HCT116 (cell line): ENCODE data around the gene ADM2. TPM values are rescaled to one million over a fixed set of nuclear protein-coding genes. Genes with fewer than 3 reads are reported as not detected.

Experiments
- ATAC-seq: fragments of 200-7000 bp; cut with Tn5 transposase; 2 replicates; pipeline ENCODE4 v1.9.1; 2020; ENCODE audit warnings: mild to moderate bottlenecking, moderate library complexity
- BruUV-seq: library from RNA; stranded (reverse); fragments of 400-500 nt; replicated peaks from 2 replicates; lab custom pipeline; 2021; lab: Mats Ljungman, UMichigan
- CTCF ChIA-PET: fragments of 300-600 bp; sonication (Branson Sonifier 250); formaldehyde crosslinking; loops from one replicate; lab custom pipeline; 2021; ENCODE audit warnings: antibody characterized with exemption; lab: Charles Lee
- POLR2A ChIA-PET: fragments of 300-600, 350-600 bp; sonication (Branson Sonifier 250); formaldehyde crosslinking; loops from one replicate; lab custom pipeline; 2021; ENCODE audit warnings: antibody characterized with exemption; lab: Charles Lee
- RAD21 ChIA-PET, 2 experiments: fragments of 300-600 bp; sonication (Branson Sonifier 250); formaldehyde crosslinking; loops; one replicate each; lab custom pipeline; 2023; ENCODE audit warnings: low total read pairs in 2 of 2; ENCODE audit not compliant: uncharacterized antibody in 2 of 2, unreplicated experiment in 2 of 2, low non-redundant PET in 1 of 2; lab: Charles Lee
- DNase-seq: peaks from one replicate; pipeline ENCODE4 v3.0.0-alpha.2; 2010; ENCODE audit warnings: low read depth, low spot score
- H2AFZ ChIP-seq: fragments of 200-600 bp; shearing (Covaris generic), sonication (generic); 2 replicates; pipeline ENCODE4 v1.6.1; 2017; ENCODE audit warnings: low read depth, mixed run types, mixed read lengths, antibody characterized with exemption, low read length; ENCODE audit not compliant: poor library complexity, severe bottlenecking
- H3K27ac ChIP-seq: 2 replicates; pipeline ENCODE4 v1.5.1; 2012; ENCODE audit warnings: low read depth, low read length
- H3K27me3 ChIP-seq: fragments of 200-600 bp; sonication (generic); 2 replicates; pipeline ENCODE4 v1.6.1; 2016; ENCODE audit warnings: mixed run types, low read length, mixed read lengths; ENCODE audit not compliant: insufficient read depth
- H3K36me3 ChIP-seq, 2 experiments: fragments of 200-500 bp in 1 of 2; fragments of 200-600 bp in 1 of 2; sonication (Bioruptor generic) in 1 of 2; sonication (generic) in 1 of 2; 2 replicates each; pipeline versions ENCODE4 v1.5.1 to v1.6.1; 2014 to 2016; ENCODE audit warnings: low read length in 2 of 2, inconsistent platforms in 1 of 2, mixed read lengths in 1 of 2, mixed run types in 1 of 2; ENCODE audit not compliant: insufficient read depth in 2 of 2, control insufficient read depth in 1 of 2
- H3K4me1 ChIP-seq, 2 experiments: fragments of 200-600 bp in 1 of 2; sonication (generic) in 1 of 2; 2 replicates each; pipeline versions ENCODE4 v1.5.1 to v1.6.1; 2012 to 2017; ENCODE audit warnings: low read length in 2 of 2, inconsistent platforms in 1 of 2, mild to moderate bottlenecking in 1 of 2, mixed read lengths in 1 of 2, mixed run types in 1 of 2, moderate library complexity in 1 of 2; ENCODE audit not compliant: insufficient read depth in 2 of 2, control insufficient read depth in 1 of 2
- H3K4me2 ChIP-seq: fragments of 200-600 bp; sonication (generic); 2 replicates; pipeline ENCODE4 v1.6.1; 2017; ENCODE audit warnings: mixed run types, low read length, mixed read lengths
- H3K4me3 ChIP-seq, 2 experiments: fragments of 200-600 bp in 1 of 2; sonication (generic) in 1 of 2; replicated peaks in 1 of 2; 2 replicates each; pipeline ENCODE4 v1.5.1; 2011 to 2016; ENCODE audit warnings: low read length in 2 of 2, control low read depth in 1 of 2, low read depth in 1 of 2, mild to moderate bottlenecking in 1 of 2, mixed read lengths in 1 of 2, mixed run types in 1 of 2
- H3K79me2 ChIP-seq: fragments of 200-600 bp; sonication (generic); 2 replicates; pipeline ENCODE4 v1.6.1; 2017; ENCODE audit warnings: mild to moderate bottlenecking, mixed run types, low read length, moderate library complexity, mixed read lengths; ENCODE audit not compliant: insufficient read depth
- H3K9ac ChIP-seq: fragments of 200-600 bp; sonication (generic); 2 replicates; pipeline ENCODE4 v1.6.1; 2016; ENCODE audit warnings: low read length, mixed read lengths
- H3K9me2 ChIP-seq: fragments of 200-600 bp; sonication (generic), shearing (Covaris generic); 2 replicates; pipeline ENCODE4 v1.6.1; 2017; ENCODE audit warnings: mixed run types, mild to moderate bottlenecking, moderate library complexity; ENCODE audit not compliant: insufficient read depth
- H3K9me3 ChIP-seq, 2 experiments: fragments of 200-500 bp in 1 of 2; fragments of 200-600 bp in 1 of 2; sonication (Bioruptor generic) in 1 of 2; sonication (generic) in 1 of 2; 2 replicates each; pipeline ENCODE4 v1.6.1; 2014 to 2017; ENCODE audit warnings: low read length in 2 of 2, mixed read lengths in 2 of 2, inconsistent platforms in 1 of 2, low read depth in 1 of 2, mild to moderate bottlenecking in 1 of 2, mixed run types in 1 of 2, moderate library complexity in 1 of 2; ENCODE audit not compliant: control insufficient read depth in 1 of 2, insufficient read depth in 1 of 2
- H4K20me1 ChIP-seq: fragments of 200-600 bp; sonication (generic), shearing (Covaris generic); 2 replicates; pipeline ENCODE4 v1.6.1; 2017; ENCODE audit warnings: mixed run types, mild to moderate bottlenecking, moderate library complexity; ENCODE audit not compliant: insufficient read depth
- CEBPB ChIP-seq: IDR thresholded peaks from 2 replicates; pipeline ENCODE4 v1.6.1; 2012; ENCODE audit warnings: low read depth
- FOSL1 ChIP-seq: IDR thresholded peaks from 2 replicates; pipeline ENCODE4 v1.6.1; 2012; ENCODE audit warnings: low read depth
- JUND ChIP-seq: IDR thresholded peaks from 2 replicates; pipeline ENCODE4 v1.6.1; 2012
- POLR2A ChIP-seq: IDR thresholded peaks from 2 replicates; pipeline ENCODE4 v1.7.0; 2011; ENCODE audit warnings: borderline replicate concordance; ENCODE audit not compliant: insufficient read depth, insufficient read length; ENCODE audit errors: extremely low read depth
- POLR2AphosphoS5 ChIP-seq: IDR thresholded peaks from 2 replicates; pipeline ENCODE4 v1.6.1; 2011; ENCODE audit warnings: mild to moderate bottlenecking, low read depth, low read length, moderate library complexity
- REST ChIP-seq: IDR thresholded peaks from 2 replicates; pipeline ENCODE4 v1.6.1; 2012; ENCODE audit warnings: low read depth
- SRF ChIP-seq: IDR thresholded peaks from 2 replicates; pipeline ENCODE4 v1.6.1; 2012; ENCODE audit warnings: low read depth
- TCF7L2 ChIP-seq: IDR thresholded peaks from 2 replicates; pipeline ENCODE4 v1.7.0; 2011; ENCODE audit warnings: borderline replicate concordance, inconsistent platforms; ENCODE audit not compliant: insufficient read depth, insufficient read length; ENCODE audit errors: extremely low read depth
- intact Hi-C: fragments of 100-400 bp; cut with micrococcal nuclease; formaldehyde crosslinking; loops from 2 replicates; pipeline ENCODE4 v1.10.0; 2022
- total RNA-seq: library from RNA; stranded (reverse); gene quantifications from one replicate; pipeline ENCODE4 v1.2.1, GENCODE V29; 2021; ENCODE audit not compliant: unreplicated experiment
- TF ChIP-seq, protein P1 (sequence below), 3 experiments: fragments of 200-600 bp in 1 of 3; sonication (generic) in 1 of 3; IDR thresholded peaks in 2 of 3; conservative IDR thresholded peaks in 1 of 3; 2 replicates each; pipeline ENCODE4 v1.5.1; 2012 to 2017; ENCODE audit warnings: low read depth in 2 of 3, low read length in 2 of 3, antibody characterized with exemption in 1 of 3, borderline replicate concordance in 1 of 3, control low read depth in 1 of 3, mild to moderate bottlenecking in 1 of 3, mixed read lengths in 1 of 3, mixed run types in 1 of 3, moderate library complexity in 1 of 3; ENCODE audit not compliant: insufficient read depth in 1 of 3

The ADM2 gene
- total RNA-seq, 1 experiment from 2014 or later, result 12.8 TPM

- Histone ChIP-seq H3K27me3 (no peaks in the 10 kb centered on the region), H3K4me3 (no peak overlapping the region), H3K4me2 (no peak overlapping the region), H2AFZ (no peak overlapping the region), H3K36me3 (no peaks in the 10 kb centered on the region), H3K9me3 (no peaks in the 10 kb centered on the region), H3K79me2 (no peaks in the 10 kb centered on the region), H3K27ac (no peak overlapping the region; the same call in 1 of the 2 replicates), H4K20me1 (no peaks in the 10 kb centered on the region), H3K9me2 (no peaks in the 10 kb centered on the region), H3K4me1 (peaks cover 8 to 32% of the 10 kb centered on the region in 2 experiments; a peak in 3 of 4 replicates), H3K9ac (no peak overlapping the region)
- intact Hi-C loops, result no loop called here
- DNase-seq, result no peak
- no peak for TF ChIP-seq SRF
- TF ChIP-seq JUND, result no peak
- TF ChIP-seq POLR2AphosphoS5, result peak; percentile 37; the same call in 1 of the 2 replicates
- no peak for TF ChIP-seq FOSL1
- ChIA-PET POLR2A (no interaction called here), CTCF (interaction anchor here (0.6 to 1.6 kb wide), 4 partner anchors 14 to 247 kb away, joined by 3 to 4 read pairs (median 4); no protein-coding TSS in a partner anchor), RAD21 (no interaction called here)
- BruUV-seq, result no TSS peak
- ATAC-seq, result no peak
These were observed 2.9 kb downstream of the ADM2 start for GRCh38 chr22:50483977-50484853.

GRCh38 chr22:50485221-50486131, 4.1 kb downstream of the ADM2 start:
- Histone ChIP-seq H3K4me2 (no peak overlapping the region), H3K9ac (no peak overlapping the region), H3K79me2 (no peaks in the 10 kb centered on the region), H3K9me2 (no peaks in the 10 kb centered on the region), H4K20me1 (no peaks in the 10 kb centered on the region), H3K9me3 (no peaks in the 10 kb centered on the region), H2AFZ (no peak overlapping the region), H3K4me3 (no peak overlapping the region), H3K36me3 (no peaks in the 10 kb centered on the region), H3K4me1 (peaks cover 8 to 32% of the 10 kb centered on the region in 2 experiments; a peak in 3 of 4 replicates), H3K27me3 (no peaks in the 10 kb centered on the region), H3K27ac (no peak overlapping the region)
- POLR2A ChIA-PET, result no interaction called here
- DNase-seq (no peak), ATAC-seq (no peak)
- intact Hi-C loops, result no loop called here
- CTCF ChIA-PET, result interaction anchor here (0.6 to 1.6 kb wide), 3 partner anchors 13 to 249 kb away, joined by 3 to 4 read pairs (median 4); no protein-coding TSS in a partner anchor
- BruUV-seq, result no TSS peak
- RAD21 ChIA-PET, result no interaction called here
- TF ChIP-seq REST, result no peak
- peak; percentile 94 for TF ChIP-seq TCF7L2
- TF ChIP-seq POLR2AphosphoS5, result peak; percentile 63
- TF ChIP-seq, protein P1, sequence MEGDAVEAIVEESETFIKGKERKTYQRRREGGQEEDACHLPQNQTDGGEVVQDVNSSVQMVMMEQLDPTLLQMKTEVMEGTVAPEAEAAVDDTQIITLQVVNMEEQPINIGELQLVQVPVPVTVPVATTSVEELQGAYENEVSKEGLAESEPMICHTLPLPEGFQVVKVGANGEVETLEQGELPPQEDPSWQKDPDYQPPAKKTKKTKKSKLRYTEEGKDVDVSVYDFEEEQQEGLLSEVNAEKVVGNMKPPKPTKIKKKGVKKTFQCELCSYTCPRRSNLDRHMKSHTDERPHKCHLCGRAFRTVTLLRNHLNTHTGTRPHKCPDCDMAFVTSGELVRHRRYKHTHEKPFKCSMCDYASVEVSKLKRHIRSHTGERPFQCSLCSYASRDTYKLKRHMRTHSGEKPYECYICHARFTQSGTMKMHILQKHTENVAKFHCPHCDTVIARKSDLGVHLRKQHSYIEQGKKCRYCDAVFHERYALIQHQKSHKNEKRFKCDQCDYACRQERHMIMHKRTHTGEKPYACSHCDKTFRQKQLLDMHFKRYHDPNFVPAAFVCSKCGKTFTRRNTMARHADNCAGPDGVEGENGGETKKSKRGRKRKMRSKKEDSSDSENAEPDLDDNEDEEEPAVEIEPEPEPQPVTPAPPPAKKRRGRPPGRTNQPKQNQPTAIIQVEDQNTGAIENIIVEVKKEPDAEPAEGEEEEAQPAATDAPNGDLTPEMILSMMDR (IDR thresholded peaks at IDR 0.05 in 2 of 3, conservative IDR thresholded peaks at IDR 0.05 in 1 of 3; ENCODE audit: borderline replicate concordance in 1 of 3, insufficient read depth in 1 of 3, low read depth in 2 of 3, low read length in 2 of 3), result 0 out of 6 replicates have a peak, but pooled peaks of 1 of the 3 experiments have one; percentile 6
- TF ChIP-seq FOSL1, result no peak
- no peak for TF ChIP-seq POLR2A
- no peak for TF ChIP-seq CEBPB
